Peyer's patch (tissue), 4 donors: ENCODE results near the gene CLK1.

Source experiments
- POLR2A ChIP-seq, 2 donors: fragments of 450-650 bp; IDR thresholded peaks; one replicate each; pipeline ENCODE4 v1.5.1; 2017; ENCODE audit warnings: antibody characterized with exemption in 2 of 2, mild to moderate bottlenecking in 2 of 2, moderate library complexity in 2 of 2
- TF ChIP-seq, protein P1 (sequence below), 6 experiments: fragments of 450-650 bp in 4 of 6; fragments of 200-600 bp in 2 of 6; sonication (generic) in 1 of 6; IDR thresholded peaks; one replicate each; pipeline ENCODE4 v1.5.1; 2017 to 2019; ENCODE audit warnings: antibody characterized with exemption in 6 of 6, mild to moderate bottlenecking in 3 of 6, moderate library complexity in 1 of 6

DNA sequence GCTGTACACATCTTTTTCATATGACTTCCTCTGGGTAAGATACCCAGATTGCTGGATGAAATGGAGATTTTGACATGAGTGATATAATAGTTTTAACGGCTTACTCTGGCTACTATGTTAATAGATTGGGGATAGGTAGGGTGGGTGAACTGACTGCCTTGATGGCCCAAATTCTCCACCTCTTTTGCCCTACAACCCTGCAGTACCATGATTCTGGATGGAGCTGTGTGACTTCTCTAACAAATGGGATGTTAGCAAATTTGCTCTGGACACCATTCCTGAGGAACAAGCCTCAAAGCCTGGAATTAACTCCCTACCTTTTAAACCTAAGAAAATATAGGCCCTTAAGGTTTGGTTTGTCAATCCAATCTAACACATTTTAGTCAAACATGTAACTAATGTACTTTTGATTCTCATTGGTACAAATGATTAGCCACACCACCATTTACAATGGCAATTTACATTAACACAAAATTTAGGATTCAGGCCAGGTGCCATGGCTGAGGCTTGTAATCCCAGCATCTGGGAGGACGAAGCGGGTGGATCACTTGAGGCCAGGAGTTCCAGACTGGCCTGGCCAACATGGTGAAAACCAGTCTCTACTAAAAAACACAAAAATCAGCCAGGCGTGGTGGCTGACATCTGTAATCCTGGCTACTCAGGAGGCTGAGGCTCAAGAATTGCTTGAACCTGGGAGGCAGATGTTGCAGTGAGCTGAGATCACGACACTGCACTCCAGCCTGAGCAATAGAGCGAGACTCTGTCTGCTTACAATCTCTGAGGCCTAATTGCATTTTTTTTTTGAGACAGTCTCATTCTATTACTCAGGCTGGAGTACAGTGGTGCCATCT, 12.8 kb downstream of the CLK1 start:
- TF ChIP-seq, protein P1, sequence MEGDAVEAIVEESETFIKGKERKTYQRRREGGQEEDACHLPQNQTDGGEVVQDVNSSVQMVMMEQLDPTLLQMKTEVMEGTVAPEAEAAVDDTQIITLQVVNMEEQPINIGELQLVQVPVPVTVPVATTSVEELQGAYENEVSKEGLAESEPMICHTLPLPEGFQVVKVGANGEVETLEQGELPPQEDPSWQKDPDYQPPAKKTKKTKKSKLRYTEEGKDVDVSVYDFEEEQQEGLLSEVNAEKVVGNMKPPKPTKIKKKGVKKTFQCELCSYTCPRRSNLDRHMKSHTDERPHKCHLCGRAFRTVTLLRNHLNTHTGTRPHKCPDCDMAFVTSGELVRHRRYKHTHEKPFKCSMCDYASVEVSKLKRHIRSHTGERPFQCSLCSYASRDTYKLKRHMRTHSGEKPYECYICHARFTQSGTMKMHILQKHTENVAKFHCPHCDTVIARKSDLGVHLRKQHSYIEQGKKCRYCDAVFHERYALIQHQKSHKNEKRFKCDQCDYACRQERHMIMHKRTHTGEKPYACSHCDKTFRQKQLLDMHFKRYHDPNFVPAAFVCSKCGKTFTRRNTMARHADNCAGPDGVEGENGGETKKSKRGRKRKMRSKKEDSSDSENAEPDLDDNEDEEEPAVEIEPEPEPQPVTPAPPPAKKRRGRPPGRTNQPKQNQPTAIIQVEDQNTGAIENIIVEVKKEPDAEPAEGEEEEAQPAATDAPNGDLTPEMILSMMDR (IDR thresholded peaks at IDR 0.05), result no peak
- TF ChIP-seq POLR2A (IDR thresholded peaks at IDR 0.05), result no peak
